ENCODE results near the gene ALG1L2.
"Not testable (repeated sequence)": the region's sequence is repeated elsewhere in the genome, so short reads cannot be mapped to it uniquely, and the experiment has no call there.

Gene ALG1L2

DNA sequence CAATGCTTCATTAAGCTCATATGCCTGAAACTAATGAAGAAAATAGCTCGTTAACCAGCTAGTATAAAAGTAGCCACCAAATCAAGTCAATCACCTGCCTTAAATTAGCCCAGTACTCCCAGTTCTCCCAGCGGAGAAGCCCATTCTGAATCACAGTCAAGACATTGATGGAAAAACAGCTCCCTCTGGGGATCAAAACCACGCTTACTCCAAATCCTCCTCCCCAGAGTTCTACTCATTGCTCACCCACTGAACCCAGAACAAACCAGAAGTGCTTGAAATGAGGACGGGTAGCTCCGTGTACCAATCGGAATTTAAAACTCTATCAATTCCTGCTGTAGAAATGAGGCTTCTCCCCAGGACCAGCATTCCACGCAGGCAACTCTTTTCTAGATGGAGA is 54.7 kb downstream of the ALG1L2 start:
- DNase-seq: not testable (repeated sequence)

- not testable (repeated sequence) for DNase-seq
Measured at GRCh38 chr3:130137685-130138084, 56.1 kb downstream of the ALG1L2 start.

- DNase-seq: not testable (repeated sequence)
Measured at GRCh38 chr3:130138992-130139391, 57.4 kb downstream of the ALG1L2 start.

DNA sequence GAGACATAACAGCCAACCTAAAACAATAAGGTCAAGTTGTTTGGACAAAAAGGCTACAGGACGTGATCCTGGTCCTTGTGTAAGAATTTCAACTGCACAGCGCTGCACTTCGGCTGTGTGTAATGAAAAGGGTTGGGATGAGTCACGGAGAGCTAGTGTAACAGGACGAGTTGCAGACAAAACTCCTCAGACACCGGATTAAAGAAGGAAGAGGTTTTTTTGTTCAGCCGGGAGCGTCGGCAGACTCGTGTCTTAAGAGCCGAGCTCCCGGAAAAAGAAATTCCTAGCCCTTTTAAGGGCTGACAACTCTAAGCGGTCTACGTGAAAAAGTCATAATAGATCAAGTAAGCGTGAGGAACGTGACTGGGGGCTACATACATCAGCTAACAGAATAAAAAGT is 59.1 kb downstream of the ALG1L2 start:
- not testable (repeated sequence) for DNase-seq

- not testable (repeated sequence) for DNase-seq
Measured at GRCh38 chr3:130143648-130144327, 62.2 kb downstream of the ALG1L2 start.

DNA sequence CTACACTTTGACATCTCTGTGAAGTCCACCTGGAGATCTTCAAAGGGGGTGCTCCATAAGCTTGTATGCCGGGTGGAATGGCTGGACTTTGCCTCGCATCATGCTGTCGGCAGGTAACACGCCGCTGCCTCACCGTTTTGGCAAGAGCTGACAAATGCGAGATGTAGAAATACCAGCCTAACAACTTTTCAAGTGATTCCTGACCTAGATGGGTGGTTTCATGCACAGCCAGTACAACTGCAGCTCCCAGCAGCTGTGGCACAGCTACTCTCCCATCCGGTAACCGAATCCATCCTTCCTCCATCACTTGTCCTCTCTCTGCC is 62.7 kb downstream of the ALG1L2 start:
- not testable (repeated sequence) for DNase-seq

GRCh38 chr3:130145456-130145855 is 63.8 kb downstream of the ALG1L2 start:
- DNase-seq: not testable (repeated sequence)

DNA sequence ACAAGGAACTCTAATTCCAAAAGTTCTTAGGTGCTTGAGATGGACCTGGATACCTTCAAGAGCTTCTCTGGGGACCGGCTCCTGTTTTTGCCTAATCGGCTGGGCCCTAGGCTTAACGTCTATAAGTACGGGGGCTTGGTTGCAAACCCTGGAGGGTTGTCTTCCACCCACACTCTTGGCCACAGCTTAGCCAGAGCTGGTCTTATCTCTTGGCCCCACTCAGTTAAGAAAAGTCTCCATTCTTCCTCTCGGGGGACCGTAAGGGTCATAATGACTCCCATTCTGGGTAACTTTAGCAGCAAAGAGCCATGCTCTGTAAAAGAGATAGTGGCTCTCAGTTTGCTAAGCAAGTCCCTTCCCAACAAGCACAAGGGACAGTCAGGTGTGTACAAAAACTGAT is 64.8 kb downstream of the ALG1L2 start:
- not testable (repeated sequence) for DNase-seq
